B cell (primary cell): Measurements from ENCODE around the gene NINL.

Experiments
- EZH2 ChIP-seq: IDR thresholded peaks from 2 replicates; pipeline ENCODE4 v1.6.1; 2012; ENCODE audit warnings: borderline replicate concordance, low read depth, mild to moderate bottlenecking, moderate library complexity, low read length; ENCODE audit not compliant: insufficient read depth, poor library complexity, severe bottlenecking
- TF ChIP-seq, protein P1 (sequence below): fragments of 200-600 bp; IDR thresholded peaks from one replicate; pipeline ENCODE4 v1.8.0; 2022; ENCODE audit warnings: antibody characterized with exemption, mild to moderate bottlenecking

GRCh38 chr20:25632940-25633790 lies 47.8 kb upstream of the NINL start:
- TF ChIP-seq, protein P1, sequence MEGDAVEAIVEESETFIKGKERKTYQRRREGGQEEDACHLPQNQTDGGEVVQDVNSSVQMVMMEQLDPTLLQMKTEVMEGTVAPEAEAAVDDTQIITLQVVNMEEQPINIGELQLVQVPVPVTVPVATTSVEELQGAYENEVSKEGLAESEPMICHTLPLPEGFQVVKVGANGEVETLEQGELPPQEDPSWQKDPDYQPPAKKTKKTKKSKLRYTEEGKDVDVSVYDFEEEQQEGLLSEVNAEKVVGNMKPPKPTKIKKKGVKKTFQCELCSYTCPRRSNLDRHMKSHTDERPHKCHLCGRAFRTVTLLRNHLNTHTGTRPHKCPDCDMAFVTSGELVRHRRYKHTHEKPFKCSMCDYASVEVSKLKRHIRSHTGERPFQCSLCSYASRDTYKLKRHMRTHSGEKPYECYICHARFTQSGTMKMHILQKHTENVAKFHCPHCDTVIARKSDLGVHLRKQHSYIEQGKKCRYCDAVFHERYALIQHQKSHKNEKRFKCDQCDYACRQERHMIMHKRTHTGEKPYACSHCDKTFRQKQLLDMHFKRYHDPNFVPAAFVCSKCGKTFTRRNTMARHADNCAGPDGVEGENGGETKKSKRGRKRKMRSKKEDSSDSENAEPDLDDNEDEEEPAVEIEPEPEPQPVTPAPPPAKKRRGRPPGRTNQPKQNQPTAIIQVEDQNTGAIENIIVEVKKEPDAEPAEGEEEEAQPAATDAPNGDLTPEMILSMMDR = no peak
- no peak for TF ChIP-seq EZH2
